IPS-NIHi7 (cell line): ENCODE results near the gene SYT13.

Experiments
- DNase-seq: peaks from one replicate; pipeline ENCODE4 v3.0.0; 2012; ENCODE audit warnings: mixed read lengths; ENCODE audit errors: extremely low spot score

The SYT13 gene

GRCh38 chr11:45285930-45286632 lies at the start of gene SYT13:
Gene SYT13 (minus strand): TSS chr11:45286341. CDS start chr11:45286207, 134 bp downstream.
- DNase-seq, result peak; percentile 97

DNA sequence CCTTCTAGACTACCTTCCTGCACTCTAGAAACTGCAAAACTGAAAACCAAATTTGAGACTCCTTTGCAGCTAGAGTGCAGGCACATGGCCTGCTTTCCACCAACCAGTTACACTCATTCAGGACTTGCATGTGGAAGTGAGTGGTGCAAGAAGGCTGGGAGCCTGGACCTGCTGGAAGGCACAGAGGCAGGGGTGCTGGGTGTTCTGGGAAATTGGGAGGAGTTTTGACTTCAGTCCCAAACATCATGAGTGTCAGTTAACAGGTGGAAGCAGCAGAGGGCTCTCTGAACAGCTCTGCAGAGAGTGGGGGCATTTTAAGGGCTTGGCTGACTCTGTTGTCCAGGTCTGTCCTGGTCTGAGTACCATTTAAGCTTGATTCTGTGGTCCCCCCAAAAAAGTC lies 49.3 kb upstream of the SYT13 start:
- DNase-seq, result no peak

DNA sequence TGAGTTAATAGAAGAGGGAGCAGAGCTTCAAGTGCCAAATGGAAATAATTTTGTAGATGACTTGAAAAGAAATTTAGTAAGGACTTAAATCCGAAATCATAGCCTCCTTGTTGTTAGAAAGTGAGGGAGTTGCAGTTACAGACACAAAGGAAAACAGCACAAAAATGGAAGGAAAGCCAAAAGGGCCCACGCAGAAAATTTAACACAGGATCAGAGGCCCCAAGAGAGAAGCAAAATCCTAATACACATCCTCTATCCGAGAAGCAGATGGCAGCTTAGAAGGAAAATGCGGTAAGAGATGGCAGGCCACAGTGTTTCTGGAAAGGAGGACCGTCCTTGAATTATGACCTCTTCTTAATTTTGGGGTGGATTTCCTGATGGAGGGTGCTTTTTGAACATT lies 48.7 kb upstream of the SYT13 start:
- DNase-seq, result no peak

DNA sequence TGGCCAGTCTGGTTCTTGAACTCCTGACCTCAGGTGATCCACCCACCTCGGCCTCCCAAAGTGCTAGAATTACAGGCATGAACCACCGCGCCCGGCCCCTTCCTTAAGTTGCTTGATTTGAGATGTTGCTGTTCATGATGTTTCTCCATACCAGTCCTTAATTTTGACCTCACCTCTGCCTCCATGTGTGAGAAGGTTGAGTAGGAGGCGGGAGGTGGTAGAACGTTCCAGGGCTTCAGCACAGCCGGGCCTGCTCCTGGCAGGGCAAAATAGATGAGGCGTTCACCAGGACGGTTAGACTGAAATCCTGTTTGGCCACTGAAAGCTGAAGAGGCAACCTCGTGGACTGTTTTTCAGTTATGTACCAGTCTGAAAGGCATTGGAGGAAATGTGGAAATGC lies 48.3 kb upstream of the SYT13 start:
- DNase-seq, result no peak

GRCh38 chr11:45333001-45333971 lies 47.1 kb upstream of the SYT13 start:
- DNase-seq, result peak; percentile 69

DNA sequence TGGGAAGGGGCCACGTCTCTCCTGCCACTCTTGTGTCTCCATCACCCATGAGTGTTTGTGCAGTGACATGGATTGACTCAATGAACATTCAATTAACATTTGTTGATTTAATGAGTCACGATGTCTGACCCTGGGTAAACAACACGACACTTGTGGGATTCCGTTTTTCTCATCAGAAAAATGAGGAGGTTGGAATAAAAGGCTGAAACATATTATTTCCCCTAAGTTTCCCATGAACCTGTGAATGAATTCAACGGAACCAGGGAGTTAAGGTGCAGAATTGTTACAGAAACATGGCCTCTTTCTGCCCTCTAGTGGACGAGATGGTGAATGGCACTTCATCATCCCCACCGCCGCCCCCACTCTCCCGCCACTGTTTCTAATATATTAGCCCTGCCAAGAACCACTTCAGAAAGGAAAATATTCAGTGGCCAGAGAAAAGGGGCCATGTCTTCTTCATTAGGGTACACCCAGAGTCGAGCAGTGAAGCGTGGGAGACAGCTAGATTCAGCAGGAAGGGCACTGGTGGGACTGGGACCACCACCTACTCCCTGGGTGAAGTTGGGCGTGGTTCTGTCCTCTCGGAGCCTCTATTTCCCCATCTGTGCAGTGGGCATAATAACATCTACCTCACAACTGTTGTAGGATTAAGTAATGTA lies 46.3 kb upstream of the SYT13 start:
- DNase-seq, result peak; percentile 77

DNA sequence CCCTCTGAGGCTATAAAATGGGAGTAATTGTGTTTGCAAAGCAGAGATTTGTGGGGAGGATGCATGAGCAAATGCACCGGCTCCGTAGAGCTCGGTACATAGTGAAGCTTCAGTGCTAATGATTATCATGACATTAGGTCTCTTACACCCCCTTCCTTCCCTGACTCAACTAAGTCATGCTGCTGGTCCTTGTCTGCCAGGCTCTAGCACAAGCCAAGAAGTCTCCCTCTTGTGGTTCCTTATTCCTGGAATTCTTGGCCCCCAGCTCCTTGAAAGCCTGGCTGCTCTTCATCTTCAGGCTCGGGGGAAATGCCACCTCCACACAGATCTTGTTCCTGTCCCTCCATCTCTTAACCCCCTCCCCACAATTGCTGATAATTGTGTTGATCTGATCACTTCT lies 45.7 kb upstream of the SYT13 start:
- DNase-seq, result no peak

DNA sequence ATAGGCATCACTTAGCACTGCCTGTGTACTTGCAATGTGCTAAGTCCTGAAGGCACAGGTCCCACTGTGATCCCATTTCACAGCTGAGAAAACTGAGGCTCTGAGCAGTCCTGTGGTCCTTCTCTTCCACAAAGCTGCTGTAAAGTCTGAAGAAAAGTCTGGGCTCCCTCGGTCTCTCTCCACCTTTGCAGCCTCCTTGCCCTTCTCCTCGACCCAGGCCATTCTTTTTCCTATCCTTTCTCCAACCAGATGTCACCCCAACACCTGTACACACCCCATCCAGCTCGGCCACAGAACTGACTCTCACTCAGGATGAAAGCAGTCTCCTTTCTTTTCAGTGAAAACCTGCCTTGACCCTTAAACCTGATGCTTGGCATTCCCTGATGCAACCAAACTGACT lies 42.6 kb upstream of the SYT13 start:
- no peak for DNase-seq

DNA sequence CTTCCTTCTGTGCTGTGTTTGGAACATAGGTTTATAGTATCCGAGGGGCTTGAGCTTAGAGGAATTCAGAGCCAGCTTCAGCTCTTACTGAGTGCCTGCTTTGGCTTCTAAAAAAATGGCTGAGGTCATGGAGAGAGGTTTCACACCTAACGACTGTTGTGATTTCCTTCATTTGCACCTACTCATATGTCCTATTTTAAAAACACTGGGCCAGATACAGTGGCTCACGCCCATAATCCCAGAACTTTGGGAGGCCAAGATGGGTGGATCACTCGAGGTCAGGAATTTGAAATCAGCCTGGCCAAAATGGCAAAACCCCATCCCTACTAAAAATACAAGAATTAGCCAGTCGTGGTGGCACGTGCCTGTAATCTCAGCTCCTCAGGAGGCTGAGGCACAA lies 38.3 kb upstream of the SYT13 start:
- DNase-seq, result no peak

DNA sequence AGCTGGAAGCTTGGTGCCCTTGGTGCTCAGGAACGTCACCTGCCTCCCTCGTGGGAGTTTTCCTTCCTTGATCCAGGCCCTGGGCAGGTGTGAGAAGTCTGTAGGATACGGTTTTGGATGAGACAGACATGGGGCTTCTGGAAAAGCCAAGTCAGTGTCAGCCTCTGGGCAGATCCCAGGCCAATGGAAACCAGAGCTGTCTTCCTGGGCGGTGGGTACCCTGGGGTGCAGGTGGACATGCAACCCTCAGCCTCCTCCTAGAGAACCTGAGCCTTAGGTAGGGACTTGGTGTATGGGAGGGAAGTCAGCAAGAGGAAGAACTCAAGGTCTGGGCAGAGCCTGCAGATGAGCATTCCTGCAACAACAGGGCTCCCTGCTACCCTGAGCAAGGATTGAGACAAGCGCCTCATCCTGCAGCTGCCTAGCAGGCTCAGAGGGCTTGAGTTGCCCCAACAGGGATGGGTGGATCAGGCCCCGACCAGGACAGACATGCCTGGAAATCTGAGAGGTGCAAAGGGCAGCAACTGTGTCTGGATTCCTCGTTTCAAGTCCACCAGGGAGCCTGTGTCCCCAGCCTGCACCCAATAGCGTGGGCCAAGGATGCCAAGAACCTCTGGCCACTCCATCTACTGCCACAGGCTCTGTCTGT lies 37.6 kb upstream of the SYT13 start:
- no peak for DNase-seq

- no peak for DNase-seq
Measured at GRCh38 chr11:45322891-45323600, 36.9 kb upstream of the SYT13 start.

GRCh38 chr11:45322111-45322705 lies 36.1 kb upstream of the SYT13 start:
- no peak for DNase-seq

- DNase-seq, result no peak
Measured at GRCh38 chr11:45321669-45322068, 35.5 kb upstream of the SYT13 start.

DNA sequence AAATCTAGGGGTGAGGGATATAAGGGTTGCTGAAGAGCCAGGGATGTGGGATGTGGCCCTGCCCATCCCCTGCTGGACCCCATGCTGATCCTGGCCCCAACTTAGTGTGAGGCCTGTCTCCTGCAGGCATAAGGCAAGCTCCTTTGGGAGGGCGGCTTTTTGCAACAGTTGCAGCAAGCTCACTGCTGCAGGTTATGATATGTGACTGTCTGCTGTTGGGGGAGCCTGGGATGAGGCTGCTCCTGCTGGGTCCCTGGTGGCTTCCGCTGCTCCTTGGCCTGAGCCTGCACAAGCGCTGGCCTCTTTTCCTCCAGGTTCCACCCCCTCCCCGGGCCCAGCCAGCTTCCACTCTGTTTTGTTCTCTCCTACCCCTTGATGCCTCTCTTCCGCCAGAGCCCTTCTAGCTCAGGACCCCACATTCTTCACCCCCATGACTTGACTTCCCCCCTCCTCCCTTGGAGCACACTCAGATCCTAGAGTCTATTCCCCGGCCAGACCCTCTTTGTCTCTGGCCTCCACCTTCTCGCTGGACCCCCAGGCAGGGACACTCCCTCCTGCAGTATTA lies 35.0 kb upstream of the SYT13 start:
- no peak for DNase-seq

- DNase-seq, result no peak
Measured at GRCh38 chr11:45320371-45320770, 34.2 kb upstream of the SYT13 start.

DNA sequence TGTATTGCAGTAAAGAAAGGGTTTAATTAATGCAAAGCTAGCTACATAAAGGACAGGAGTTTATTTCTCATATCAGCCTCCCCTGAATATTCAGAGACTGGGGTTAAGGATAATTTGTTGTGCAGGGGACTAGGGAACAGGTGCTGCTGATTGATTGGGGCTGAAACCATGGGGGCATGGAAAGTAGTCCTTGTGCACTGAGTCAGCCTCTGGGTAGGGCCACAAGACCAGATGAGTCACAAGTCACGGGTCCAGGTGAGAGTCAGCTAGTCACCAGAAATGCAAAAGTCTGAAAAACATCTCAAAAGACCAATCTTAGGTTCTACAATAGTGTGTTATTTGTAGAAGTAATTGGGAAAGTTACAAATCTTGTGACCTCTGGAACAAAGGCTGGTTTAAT lies 32.9 kb upstream of the SYT13 start:
- no peak for DNase-seq

- DNase-seq, result no peak
Measured at GRCh38 chr11:45318516-45318915, 32.4 kb upstream of the SYT13 start.

GRCh38 chr11:45316258-45316657 lies 30.1 kb upstream of the SYT13 start:
- no peak for DNase-seq

DNA sequence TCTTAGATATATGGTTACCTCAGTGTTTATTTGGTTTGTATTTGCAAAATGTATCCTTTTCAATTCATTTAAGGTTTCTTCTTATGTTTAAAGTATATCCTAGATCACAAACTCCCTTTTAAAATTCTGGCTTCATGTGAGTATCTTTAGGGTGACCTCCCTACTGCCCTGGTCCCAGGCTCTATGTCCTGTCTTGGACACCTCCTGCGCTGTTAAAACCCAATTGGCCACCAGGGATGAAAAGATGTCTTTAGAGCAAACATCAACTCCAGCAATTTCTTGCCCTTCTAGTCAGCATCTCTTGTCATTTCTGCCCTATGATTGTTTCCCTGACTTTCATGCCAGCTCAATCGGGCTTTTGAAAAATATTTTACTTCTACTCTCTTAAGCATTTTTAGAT lies 28.8 kb upstream of the SYT13 start:
- DNase-seq, result no peak

DNA sequence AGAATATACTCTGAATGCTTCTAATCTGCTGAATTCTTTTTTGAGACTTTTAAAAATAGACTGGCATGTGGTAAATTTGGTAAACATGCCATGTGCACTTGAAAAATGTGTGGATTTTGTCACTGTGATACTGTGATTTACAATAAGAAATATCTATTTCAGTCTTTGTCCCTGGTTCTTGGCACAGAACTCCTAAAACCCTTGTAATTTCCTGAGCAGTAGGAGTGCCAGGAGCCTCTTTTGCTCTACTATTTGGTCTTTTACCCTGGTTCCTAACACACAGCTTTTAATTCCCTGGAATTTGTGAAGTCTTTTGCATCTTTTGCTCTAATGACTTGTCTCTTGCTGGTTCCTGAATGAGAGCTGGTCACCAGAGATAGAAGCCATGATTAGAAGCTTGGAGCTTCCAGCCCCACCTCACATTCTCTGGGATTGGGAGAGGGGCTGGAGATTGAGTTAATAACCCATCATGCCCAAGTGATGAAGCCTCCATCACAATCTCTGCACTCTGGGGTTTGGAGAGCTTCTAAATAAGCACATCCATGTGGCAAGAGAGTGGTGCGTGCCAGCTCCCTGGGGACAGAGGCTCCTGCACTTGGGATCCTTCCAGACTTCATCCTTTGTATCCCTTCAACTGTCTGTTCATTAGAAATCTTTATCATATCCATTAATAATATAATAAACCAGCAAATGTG lies 27.2 kb upstream of the SYT13 start:
- no peak for DNase-seq
